HL-60/S4 treated with retinoic acid at 250 ng/mL for 4 days and 3 days (cell line): ENCODE results near the gene TAS2R40.
"Not testable (repeated sequence)": the region's sequence is repeated elsewhere in the genome, so short reads cannot be mapped to it uniquely, and the experiment has no call there.

ENCODE experiments used
- in situ Hi-C: fragments of 300-500 bp; cut with MboI; formaldehyde crosslinking; loops from 2 replicates; pipeline ENCODE4 v1.7.0; 2022; ENCODE audit warnings: low sequenced_read_pairs

TAS2R40 gene

DNA sequence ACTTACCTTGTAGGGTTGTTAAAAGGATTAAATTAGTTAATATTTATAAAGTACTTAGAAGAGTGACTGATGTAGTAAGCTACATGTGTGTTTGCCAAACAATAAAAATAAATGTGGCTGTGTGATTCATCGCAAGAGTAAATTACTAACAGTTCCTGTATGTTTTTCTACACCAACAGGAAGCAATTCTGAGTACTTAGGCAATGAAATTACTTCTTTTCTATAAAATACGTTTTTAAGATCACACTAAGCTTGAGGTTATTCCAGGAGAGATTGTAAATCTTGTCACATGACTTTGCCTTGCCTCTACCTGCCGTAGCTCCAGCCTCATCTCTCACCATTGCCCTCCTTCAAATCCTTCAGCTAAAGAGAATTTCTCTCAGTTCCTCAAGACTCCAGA, 23.3 kb downstream of the TAS2R40 start:
- in situ Hi-C loops: no loop called here

GRCh38 chr7:143247372-143247771, 25.5 kb downstream of the TAS2R40 start:
- in situ Hi-C loops: no loop called here

- in situ Hi-C loops: no loop called here
Observed at GRCh38 chr7:143248761-143249354, 27.0 kb downstream of the TAS2R40 start.

DNA sequence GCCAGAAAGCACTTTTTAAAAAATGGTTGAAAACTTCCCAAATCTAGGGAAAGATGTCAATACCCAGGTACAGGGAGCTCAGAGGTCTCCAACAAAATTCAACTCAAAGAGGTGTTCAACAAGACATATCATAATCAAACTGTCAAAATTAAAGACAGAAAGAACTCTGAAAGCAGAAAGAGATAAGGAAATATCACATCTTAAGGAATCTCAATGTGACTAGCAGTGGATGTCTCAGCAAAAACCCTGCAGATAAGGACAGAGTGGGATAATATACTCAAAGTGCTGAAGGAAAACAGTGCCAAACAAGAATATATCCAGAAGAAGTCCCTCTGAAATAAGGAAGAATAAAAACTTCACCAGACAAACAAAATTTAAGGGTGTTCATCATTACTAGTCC, 28.4 kb downstream of the TAS2R40 start:
- in situ Hi-C loops: no loop called here

DNA sequence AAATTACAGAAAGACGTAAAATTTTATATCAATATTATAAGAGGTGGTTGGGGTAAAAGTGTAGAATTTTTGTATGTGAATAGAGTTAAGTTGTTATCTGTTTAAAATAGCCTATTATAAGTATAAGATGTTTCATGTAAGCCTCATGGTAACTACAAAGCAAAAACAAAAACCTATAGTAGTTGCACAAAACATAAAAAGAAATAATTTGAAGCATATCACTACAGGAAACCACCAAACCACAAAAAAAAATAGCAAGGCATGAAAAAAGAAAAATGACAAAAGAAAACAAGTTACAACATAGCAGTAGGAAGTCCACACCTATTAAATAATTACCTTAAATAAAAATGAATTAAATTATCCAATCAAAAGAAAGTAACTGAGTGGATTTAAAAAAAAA, 29.0 kb downstream of the TAS2R40 start:
- in situ Hi-C loops: no loop called here

GRCh38 chr7:143252006-143252405, 30.2 kb downstream of the TAS2R40 start:
- in situ Hi-C loops: no loop called here

- in situ Hi-C loops: no loop called here
Observed at GRCh38 chr7:143255564-143255963, 33.7 kb downstream of the TAS2R40 start.

DNA sequence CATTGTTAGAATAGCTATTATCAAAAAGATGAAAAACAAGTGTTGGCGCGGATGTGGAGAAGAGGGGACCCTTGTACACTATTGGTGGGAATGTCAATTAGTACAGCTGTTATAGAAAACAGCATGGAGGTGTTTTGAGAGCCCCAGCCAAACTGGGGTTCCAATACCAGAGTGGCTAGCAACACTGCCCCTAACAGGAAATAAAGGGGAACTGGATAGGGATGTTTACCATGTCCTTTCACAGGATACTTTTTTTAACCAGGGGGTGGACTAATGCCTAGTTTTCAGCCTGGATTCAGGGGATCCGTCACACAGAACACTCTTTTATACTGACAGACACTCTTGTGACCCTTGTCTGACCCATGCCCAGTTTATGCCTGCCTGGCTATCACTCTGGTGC, 34.5 kb downstream of the TAS2R40 start:
- in situ Hi-C loops: no loop called here

- in situ Hi-C loops: no loop called here
Observed at GRCh38 chr7:143256932-143257331, 35.1 kb downstream of the TAS2R40 start.

DNA sequence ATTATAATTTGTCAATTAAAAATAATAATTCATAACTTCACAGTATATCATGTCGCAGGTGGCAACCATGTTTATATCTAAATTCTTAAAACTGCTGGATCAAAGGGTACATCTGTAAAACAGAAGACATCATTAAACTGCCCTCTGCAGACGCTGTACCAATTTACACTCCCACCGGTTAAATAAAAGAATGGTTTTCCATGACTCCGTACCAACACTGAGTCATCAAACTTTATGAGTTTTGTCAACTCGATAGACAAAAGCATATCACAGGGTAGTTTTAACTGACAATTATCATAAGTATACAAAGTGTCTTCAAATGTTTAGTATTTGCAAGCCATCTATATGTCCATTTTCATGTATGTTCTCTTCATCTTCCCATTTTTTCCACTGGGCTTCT, 35.7 kb downstream of the TAS2R40 start:
- in situ Hi-C loops: no loop called here

GRCh38 chr7:143258831-143259230, 37.0 kb downstream of the TAS2R40 start:
- in situ Hi-C loops: no loop called here

- in situ Hi-C loops: no loop called here
Observed at GRCh38 chr7:143259765-143260164, 37.9 kb downstream of the TAS2R40 start.

GRCh38 chr7:143261901-143262300, 40.1 kb downstream of the TAS2R40 start:
- in situ Hi-C loops: no loop called here

GRCh38 chr7:143263266-143264195, 41.7 kb downstream of the TAS2R40 start, which contains the start of gene GSTK1:
TSS of gene GSTK1 (plus strand) at chr7:143263441. CDS start at chr7:143263514, 73 bp downstream.
- in situ Hi-C loops: no loop called here

GRCh38 chr7:143264196-143264568, 42.3 kb downstream of the TAS2R40 start:
- in situ Hi-C loops: not testable (repeated sequence)

GRCh38 chr7:143265017-143265693, 43.3 kb downstream of the TAS2R40 start:
- in situ Hi-C loops: no loop called here

- in situ Hi-C loops: no loop called here
Observed at GRCh38 chr7:143269251-143269650, 47.4 kb downstream of the TAS2R40 start.

DNA sequence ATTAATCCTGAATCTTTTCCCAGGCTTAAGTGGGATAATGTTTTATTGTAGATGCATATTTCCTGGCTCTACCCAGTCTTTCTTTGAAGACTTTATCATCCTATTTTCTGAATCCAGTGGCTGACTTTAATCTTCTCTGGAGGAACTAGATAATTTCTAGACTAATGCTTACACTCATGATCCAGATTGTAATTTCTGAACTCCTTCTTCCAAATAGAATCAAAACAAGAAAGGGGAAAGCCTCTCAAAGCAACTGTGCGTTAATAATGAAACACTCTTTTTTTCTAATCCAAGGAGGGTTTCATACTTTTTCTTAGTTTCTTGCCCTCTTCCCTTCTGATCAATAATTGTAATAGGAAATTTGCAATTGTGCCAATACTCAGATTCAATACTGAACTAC, 49.4 kb downstream of the TAS2R40 start:
- in situ Hi-C loops: no loop called here
